Vagina (tissue), 2 donors: ENCODE results near the gene KLK2.

Source experiments
- CTCF ChIP-seq, 3 experiments: fragments of 450-650 bp in 2 of 3; fragments of 200-600 bp in 1 of 3; sonication (generic) in 1 of 3; IDR thresholded peaks; one replicate each; pipeline ENCODE4 v1.5.1; 2017 to 2019; ENCODE audit warnings: antibody characterized with exemption in 3 of 3, mild to moderate bottlenecking in 2 of 3, moderate library complexity in 2 of 3
- POLR2A ChIP-seq, 2 donors: fragments of 450-650 bp; IDR thresholded peaks; one replicate each; pipeline ENCODE4 v1.6.1; 2017; ENCODE audit warnings: antibody characterized with exemption in 2 of 2, mild to moderate bottlenecking in 2 of 2, moderate library complexity in 2 of 2

- TF ChIP-seq CTCF (IDR thresholded peaks at IDR 0.05) (no peak), POLR2A (IDR thresholded peaks at IDR 0.05) (no peak)
Measured at GRCh38 chr19:50921426-50922316, 48.4 kb downstream of the KLK2 start.
